ENCODE data around the gene C11orf24.

GRCh38 chr11:68303083-68303482 lies 31.3 kb upstream of the C11orf24 start:
- TF ChIP-seq CTCF (IDR thresholded peaks at IDR 0.05 in 2 of 3, conservative IDR thresholded peaks at IDR 0.05 in 1 of 3; ENCODE audit: control insufficient read depth in 2 of 3, extremely low read depth in 1 of 3, insufficient read depth in 1 of 3, low read depth in 3 of 3, low read length in 3 of 3): no peak
- TF ChIP-seq BCL3 (IDR thresholded peaks at IDR 0.05; ENCODE audit: borderline replicate concordance, insufficient read depth, low read depth, low read length, poor library complexity, severe bottlenecking): no peak
- no peak for TF ChIP-seq CBX3 (IDR thresholded peaks at IDR 0.05; ENCODE audit: borderline replicate concordance, low read depth)
- no peak for TF ChIP-seq REST (IDR thresholded peaks at IDR 0.05; ENCODE audit: low read depth, low read length)
- TF ChIP-seq ZNF687 (IDR thresholded peaks at IDR 0.05): no peak
